GM12878 (cell line): ENCODE measurements around the gene TEFM. TPM values are rescaled to one million over a fixed set of nuclear protein-coding genes. Genes with fewer than 3 reads are reported as not detected.

Experiments used
- ATAC-seq: fragments of 200-7000 bp; cut with Tn5 transposase; 3 replicates; pipeline ENCODE4 v1.9.1; 2020; ENCODE audit warnings: mild to moderate bottlenecking, moderate library complexity
- Bru-seq: library from RNA; stranded (reverse); fragments of 400-500 nt; gene quantifications from one replicate; lab custom pipeline; 2021; lab: Mats Ljungman, UMichigan
- BruChase-seq, 2 experiments: library from RNA; stranded (reverse); fragments of 400-500 nt; gene quantifications; one replicate each; lab custom pipeline; 2021; lab: Mats Ljungman, UMichigan
- BruUV-seq: library from RNA; stranded (reverse); fragments of 400-500 nt; replicated peaks from 2 replicates; lab custom pipeline; 2021; lab: Mats Ljungman, UMichigan
- CTCF ChIA-PET: fragments of 300-600 bp; sonication (Branson Sonifier 250); formaldehyde crosslinking; extraction: SDS; loops from one replicate; lab custom pipeline; 2021; ENCODE audit warnings: inconsistent platforms; lab: Yijun Ruan, JAX
- POLR2A ChIA-PET: fragments of 350-600 bp; formaldehyde crosslinking; extraction: SDS; loops from one replicate; lab custom pipeline; 2021; ENCODE audit warnings: inconsistent platforms; lab: Charles Lee
- RAD21 ChIA-PET: fragments of 300-600 bp; sonication (Branson Sonifier 250); formaldehyde crosslinking; loops from one replicate; lab custom pipeline; 2023; ENCODE audit warnings: antibody characterized with exemption; ENCODE audit not compliant: unreplicated experiment; lab: Charles Lee
- SMC1A ChIA-PET: fragments of 300-600 bp; sonication (Branson Sonifier 250); formaldehyde crosslinking; loops from one replicate; lab custom pipeline; 2023; ENCODE audit not compliant: unreplicated experiment, uncharacterized antibody; lab: Charles Lee
- DNase-seq: peaks from one replicate; pipeline ENCODE4 v3.0.0-alpha.2; 2011; ENCODE audit warnings: low read depth, low spot score
- FAIRE-seq: peaks from 3 replicates; lab custom pipeline; 2011; peaks lifted over from hg19 to GRCh38; lab: Jason Lieb, UNC
- H2AFZ ChIP-seq: 2 replicates; pipeline ENCODE4 v1.6.0; 2011; ENCODE audit warnings: low read depth, low read length, control low read depth; ENCODE audit not compliant: control insufficient read depth
- H3K27ac ChIP-seq: 2 replicates; pipeline ENCODE4 v1.5.1; 2011; ENCODE audit warnings: control low read depth; ENCODE audit not compliant: control insufficient read depth, insufficient read depth
- H3K27me3 ChIP-seq, 2 experiments: replicated peaks in 1 of 2; 2 replicates each; pipeline versions ENCODE4 v1.6.0 to v1.6.1; 2011; ENCODE audit warnings: low read length in 1 of 2; ENCODE audit not compliant: control insufficient read depth in 2 of 2, insufficient read depth in 2 of 2
- H3K36me3 ChIP-seq, 2 experiments: 2 replicates each; pipeline ENCODE4 v1.5.1; 2011; ENCODE audit warnings: low read length in 1 of 2; ENCODE audit not compliant: control insufficient read depth in 2 of 2, insufficient read depth in 2 of 2
- H3K4me1 ChIP-seq: 2 replicates; pipeline ENCODE4 v1.6.1; 2011; ENCODE audit warnings: mild to moderate bottlenecking, low read length, moderate library complexity, mixed read lengths; ENCODE audit not compliant: control insufficient read depth, insufficient read depth
- H3K4me2 ChIP-seq: 2 replicates; pipeline ENCODE4 v1.6.0; 2011; ENCODE audit warnings: control low read depth; ENCODE audit not compliant: control insufficient read depth, insufficient read depth
- H3K4me3 ChIP-seq: fragments of 200-600 bp; sonication (generic); 2 replicates; pipeline ENCODE4 v1.5.1; 2016
- H3K79me2 ChIP-seq: 2 replicates; pipeline ENCODE4 v1.6.0; 2011; ENCODE audit warnings: low read length; ENCODE audit not compliant: control insufficient read depth, insufficient read depth
- H3K9ac ChIP-seq: 2 replicates; pipeline ENCODE4 v1.8.0; 2011; ENCODE audit warnings: low read length, control low read depth, mixed read lengths; ENCODE audit not compliant: control insufficient read depth, insufficient read depth
- H3K9me3 ChIP-seq: replicated peaks from 3 replicates; pipeline ENCODE4 v1.5.1; 2011; ENCODE audit warnings: mild to moderate bottlenecking, low read length; ENCODE audit not compliant: control insufficient read depth, insufficient read depth
- H4K20me1 ChIP-seq: 2 replicates; pipeline ENCODE4 v1.6.0; 2011; ENCODE audit not compliant: control insufficient read depth, insufficient read depth
- HCFC1 ChIP-seq: fragments of 150-350 bp; IDR thresholded peaks from 2 replicates; pipeline ENCODE4 v1.6.1; 2014; ENCODE audit warnings: low read length
- JUND ChIP-seq: IDR thresholded peaks from 2 replicates; pipeline ENCODE4 v1.6.1; 2012; ENCODE audit warnings: low read depth, mild to moderate bottlenecking, low read length, improper control_type of control experiment, moderate library complexity
- MEF2B ChIP-seq: fragments of 450-650 bp; IDR thresholded peaks from 2 replicates; pipeline ENCODE4 v1.6.1; 2018; ENCODE audit warnings: mild to moderate bottlenecking, moderate library complexity; ENCODE audit not compliant: partially characterized antibody, poor library complexity, severe bottlenecking
- POLR2A ChIP-seq: IDR thresholded peaks from 2 replicates; pipeline ENCODE4 v1.6.1; 2011; ENCODE audit warnings: low read depth, mild to moderate bottlenecking, low read length
- TCF12 ChIP-seq: IDR thresholded peaks from 2 replicates; pipeline ENCODE4 v1.6.1; 2011; ENCODE audit warnings: low read depth, mild to moderate bottlenecking, low read length
- ZNF384 ChIP-seq: IDR thresholded peaks from 2 replicates; pipeline ENCODE4 v1.6.1; 2012; ENCODE audit warnings: low read depth, mild to moderate bottlenecking, low read length, improper control_type of control experiment, borderline replicate concordance
- WGBS: methylation state at CpG from one replicate; pipeline ENCODE4 v1.1.6; 2016; ENCODE audit warnings: low lambda C conversion rate; ENCODE audit not compliant: insufficient replicate concordance, insufficient coverage; ENCODE audit errors: missing lambda C conversion rate; 5-methylcytosine and 5-hydroxymethylcytosine counted together
- in situ Hi-C: fragments of 300-500 bp; cut with MboI; formaldehyde crosslinking; loops from 9 replicates; pipeline ENCODE4 v1.14.3; 2018; ENCODE audit warnings: mixed read lengths
- intact Hi-C: fragments of 100-400 bp; cut with micrococcal nuclease; formaldehyde crosslinking; loops from one replicate; pipeline ENCODE4 v1.14.2; 2022; ENCODE audit not compliant: unreplicated experiment
- long read RNA-seq, 2 experiments: library from polyadenylated mRNA; unstranded; transcript quantifications; one replicate each; pipeline ENCODE4 v2.0.0, GENCODE V29; 2019 to 2020
- polyA minus RNA-seq, 3 experiments: library from RNA; depleted of rRNA, polyadenylated mRNA; stranded (reverse); fragments of >200 nt; gene quantifications; 2 replicates each; pipeline ENCODE4 v1.2.3, GENCODE V29; 2011
- polyA plus RNA-seq, 11 experiments: library from polyadenylated mRNA; depleted of rRNA in 4 of 11; unstranded in 6 of 11; stranded (reverse) in 5 of 11; fragments of >200 nt; fragmentation: Nextera tagmentation in 4 of 11; fragmentation: Illumina TruSeq in 1 of 11; extraction: Ambion mirVana in 4 of 11; extraction: Trizol in 1 of 11; gene quantifications; 1 replicate in 1 of 11; 2 replicates in 10 of 11; pipeline versions ENCODE4 v1.2.1 to v1.2.3, GENCODE V29; 2011 to 2016; ENCODE audit warnings: inconsistent platforms in 2 of 11, missing spikeins in 2 of 11, low read depth in 1 of 11
- total RNA-seq, 4 experiments: library from RNA; depleted of rRNA in 3 of 4; stranded (reverse); fragments of >200 nt in 3 of 4; fragmentation: Illumina TruSeq in 1 of 4; extraction: Trizol in 1 of 4; gene quantifications; 2 replicates each; pipeline versions ENCODE4 v1.2.1 to v1.2.3, GENCODE V29; 2013 to 2021
- TF ChIP-seq, protein P1 (sequence below): fragments of 450-650 bp; IDR thresholded peaks from 2 replicates; pipeline ENCODE4 v1.6.1; 2017; ENCODE audit warnings: mild to moderate bottlenecking, moderate library complexity
- TF ChIP-seq, protein P2 (sequence below): fragments of 450-650 bp; IDR thresholded peaks from 2 replicates; pipeline ENCODE4 v1.6.1; 2016; ENCODE audit warnings: mild to moderate bottlenecking, moderate library complexity, borderline replicate concordance

The TEFM gene
- 73.2 and 82.2 TPM in 2 replicates for total RNA-seq (2013; cell fraction: nucleolus; rRNA removed)
- total RNA-seq (2014; rRNA removed) (13.7 and 14.4 TPM in 2 replicates), total RNA-seq (2014; rRNA removed; fragmentation: Illumina TruSeq; extraction: Trizol) (21.1 and 21.7 TPM in 2 replicates), total RNA-seq (2021) (13.3 and 15.7 TPM in 2 replicates), polyA plus RNA-seq (2011; rRNA removed) (18.9 and 26.9 TPM in 2 replicates), polyA plus RNA-seq (2014; fragmentation: Illumina TruSeq; extraction: Trizol) (36.2 and 52.5 TPM in 2 replicates), polyA plus RNA-seq (2014; fragmentation: Nextera tagmentation; extraction: Ambion mirVana) (10 to 100 TPM; 36.3 to 57.1 TPM), polyA plus RNA-seq (2014; rRNA removed) (9.6 and 11.5 TPM in 2 replicates), polyA plus RNA-seq (2016; fragmentation: Nextera tagmentation; extraction: Ambion mirVana) (10 to 100 TPM; 40.7 to 41.1 TPM), polyA minus RNA-seq (2011; rRNA and poly(A)+ RNA removed) (9.0 and 9.6 TPM in 2 replicates), Bru-seq, nascent RNA (percentile 83 among the genes with signal in this experiment), BruChase-seq, experiment 1, labeled RNA remaining after a 6-hour chase (percentile 72 among the genes with signal in this experiment), BruChase-seq, experiment 2, labeled RNA remaining after a 2-hour chase (percentile 79 among the genes with signal in this experiment)
- 4.5 TPM for polyA plus RNA-seq (2011; ENCODE audit: low read depth)
- polyA plus RNA-seq (2011; cell fraction: cytosol; rRNA removed): 5.8 and 6.3 TPM in 2 replicates
- 7.1 and 7.9 TPM in 2 replicates for polyA plus RNA-seq (2011; cell fraction: nucleus; rRNA removed)
- polyA plus RNA-seq (2012): 9.6 TPM in 2 replicates
- polyA minus RNA-seq (2011; cell fraction: cytosol; rRNA and poly(A)+ RNA removed): 3.6 and 6.3 TPM in 2 replicates
- 6.9 and 10.3 TPM in 2 replicates for polyA minus RNA-seq (2011; cell fraction: nucleus; rRNA and poly(A)+ RNA removed)
- long read RNA-seq, experiment 1, transcript TEFM-205 (4 exons, 1,891 nt): major isoform, 6 of 12 reads
- long read RNA-seq, experiment 1, partial matches to known transcripts: 2 of 12 reads
- long read RNA-seq, experiment 1, other reads (novel, unspliced or antisense): 1 of 12 reads
- long read RNA-seq, experiment 2, transcript TEFM-204 (3 exons, 2,109 nt): minor isoform, 6 of 84 reads
- long read RNA-seq, experiment 2, transcript TEFM-205 (4 exons, 1,891 nt): major isoform, 58 of 84 reads
- long read RNA-seq, experiment 2, partial matches to known transcripts: 3 of 84 reads
- long read RNA-seq, experiment 2, other reads (novel, unspliced or antisense): 15 of 84 reads

GRCh38 chr17:30906101-30906911, at the start of gene TEFM:
Gene TEFM (minus strand): TSS chr17:30906238. CDS start chr17:30906198, 40 bp downstream.
- FAIRE-seq (peak; percentile 100), ATAC-seq (peak; percentile 96), DNase-seq (peak; percentile 80)
- intact Hi-C loops: loop anchor here (1.0 to 10.0 kb wide), 3 partner anchors 64 to 168 kb away; no protein-coding TSS in a partner anchor
- Histone ChIP-seq H3K9ac (peak within 1 kb of the TSS; percentile 86), H3K27me3 (no peaks in the 10 kb centered on the region), H3K27ac (peak within 1 kb of the TSS; percentile 72), H4K20me1 (no peaks in the 10 kb centered on the region), H2AFZ (peak within 1 kb of the TSS; percentile 74), H3K36me3 (no peaks in the 10 kb centered on the region), H3K4me3 (peak within 1 kb of the TSS; percentile 95), H3K4me1 (peaks cover 10% of the 10 kb centered on the region), H3K79me2 (peaks cover 20% of the 10 kb centered on the region), H3K4me2 (peak within 1 kb of the TSS; percentile 67), H3K9me3 (no peaks in the 10 kb centered on the region)
- RAD21 ChIA-PET: interaction anchor here (1.1 to 1.6 kb wide), 2 partner anchors 62 to 65 kb away, joined by 3 to 7 read pairs; partner anchors contain the start of gene RNF135
- WGBS: 1% methylated on average over 47 of the region's 47 CpGs
- SMC1A ChIA-PET: interaction anchor here (0.7 to 1.7 kb wide), 4 partner anchors 11 to 69 kb away, joined by 3 to 6 read pairs (median 3); no protein-coding TSS in a partner anchor
- in situ Hi-C loops: no loop called here
- TSS peak; percentile 92 for BruUV-seq
- POLR2A ChIA-PET: interaction anchor here (0.6 to 1.0 kb wide), 2 partner anchors 11 to 64 kb away, joined by 4 read pairs; no protein-coding TSS in a partner anchor
- CTCF ChIA-PET: interaction anchor here (0.9 kb wide), 1 partner anchor 314 kb away, joined by 3 read pairs; no protein-coding TSS in a partner anchor
- TF ChIP-seq, protein P1, sequence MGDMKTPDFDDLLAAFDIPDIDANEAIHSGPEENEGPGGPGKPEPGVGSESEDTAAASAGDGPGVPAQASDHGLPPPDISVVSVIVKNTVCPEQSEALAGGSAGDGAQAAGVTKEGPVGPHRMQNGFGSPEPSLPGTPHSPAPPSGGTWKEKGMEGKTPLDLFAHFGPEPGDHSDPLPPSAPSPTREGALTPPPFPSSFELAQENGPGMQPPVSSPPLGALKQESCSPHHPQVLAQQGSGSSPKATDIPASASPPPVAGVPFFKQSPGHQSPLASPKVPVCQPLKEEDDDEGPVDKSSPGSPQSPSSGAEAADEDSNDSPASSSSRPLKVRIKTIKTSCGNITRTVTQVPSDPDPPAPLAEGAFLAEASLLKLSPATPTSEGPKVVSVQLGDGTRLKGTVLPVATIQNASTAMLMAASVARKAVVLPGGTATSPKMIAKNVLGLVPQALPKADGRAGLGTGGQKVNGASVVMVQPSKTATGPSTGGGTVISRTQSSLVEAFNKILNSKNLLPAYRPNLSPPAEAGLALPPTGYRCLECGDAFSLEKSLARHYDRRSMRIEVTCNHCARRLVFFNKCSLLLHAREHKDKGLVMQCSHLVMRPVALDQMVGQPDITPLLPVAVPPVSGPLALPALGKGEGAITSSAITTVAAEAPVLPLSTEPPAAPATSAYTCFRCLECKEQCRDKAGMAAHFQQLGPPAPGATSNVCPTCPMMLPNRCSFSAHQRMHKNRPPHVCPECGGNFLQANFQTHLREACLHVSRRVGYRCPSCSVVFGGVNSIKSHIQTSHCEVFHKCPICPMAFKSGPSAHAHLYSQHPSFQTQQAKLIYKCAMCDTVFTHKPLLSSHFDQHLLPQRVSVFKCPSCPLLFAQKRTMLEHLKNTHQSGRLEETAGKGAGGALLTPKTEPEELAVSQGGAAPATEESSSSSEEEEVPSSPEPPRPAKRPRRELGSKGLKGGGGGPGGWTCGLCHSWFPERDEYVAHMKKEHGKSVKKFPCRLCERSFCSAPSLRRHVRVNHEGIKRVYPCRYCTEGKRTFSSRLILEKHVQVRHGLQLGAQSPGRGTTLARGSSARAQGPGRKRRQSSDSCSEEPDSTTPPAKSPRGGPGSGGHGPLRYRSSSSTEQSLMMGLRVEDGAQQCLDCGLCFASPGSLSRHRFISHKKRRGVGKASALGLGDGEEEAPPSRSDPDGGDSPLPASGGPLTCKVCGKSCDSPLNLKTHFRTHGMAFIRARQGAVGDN: peak; percentile 75
- TF ChIP-seq POLR2A (peak; percentile 96), JUND (0 out of 2 replicates have a peak, but pooled peaks have one; percentile 16), ZNF384 (no peak; the same call in 1 of the 2 replicates), TCF12 (peak; percentile 72), HCFC1 (peak; percentile 83), MEF2B (no peak)
- TF ChIP-seq, protein P2, sequence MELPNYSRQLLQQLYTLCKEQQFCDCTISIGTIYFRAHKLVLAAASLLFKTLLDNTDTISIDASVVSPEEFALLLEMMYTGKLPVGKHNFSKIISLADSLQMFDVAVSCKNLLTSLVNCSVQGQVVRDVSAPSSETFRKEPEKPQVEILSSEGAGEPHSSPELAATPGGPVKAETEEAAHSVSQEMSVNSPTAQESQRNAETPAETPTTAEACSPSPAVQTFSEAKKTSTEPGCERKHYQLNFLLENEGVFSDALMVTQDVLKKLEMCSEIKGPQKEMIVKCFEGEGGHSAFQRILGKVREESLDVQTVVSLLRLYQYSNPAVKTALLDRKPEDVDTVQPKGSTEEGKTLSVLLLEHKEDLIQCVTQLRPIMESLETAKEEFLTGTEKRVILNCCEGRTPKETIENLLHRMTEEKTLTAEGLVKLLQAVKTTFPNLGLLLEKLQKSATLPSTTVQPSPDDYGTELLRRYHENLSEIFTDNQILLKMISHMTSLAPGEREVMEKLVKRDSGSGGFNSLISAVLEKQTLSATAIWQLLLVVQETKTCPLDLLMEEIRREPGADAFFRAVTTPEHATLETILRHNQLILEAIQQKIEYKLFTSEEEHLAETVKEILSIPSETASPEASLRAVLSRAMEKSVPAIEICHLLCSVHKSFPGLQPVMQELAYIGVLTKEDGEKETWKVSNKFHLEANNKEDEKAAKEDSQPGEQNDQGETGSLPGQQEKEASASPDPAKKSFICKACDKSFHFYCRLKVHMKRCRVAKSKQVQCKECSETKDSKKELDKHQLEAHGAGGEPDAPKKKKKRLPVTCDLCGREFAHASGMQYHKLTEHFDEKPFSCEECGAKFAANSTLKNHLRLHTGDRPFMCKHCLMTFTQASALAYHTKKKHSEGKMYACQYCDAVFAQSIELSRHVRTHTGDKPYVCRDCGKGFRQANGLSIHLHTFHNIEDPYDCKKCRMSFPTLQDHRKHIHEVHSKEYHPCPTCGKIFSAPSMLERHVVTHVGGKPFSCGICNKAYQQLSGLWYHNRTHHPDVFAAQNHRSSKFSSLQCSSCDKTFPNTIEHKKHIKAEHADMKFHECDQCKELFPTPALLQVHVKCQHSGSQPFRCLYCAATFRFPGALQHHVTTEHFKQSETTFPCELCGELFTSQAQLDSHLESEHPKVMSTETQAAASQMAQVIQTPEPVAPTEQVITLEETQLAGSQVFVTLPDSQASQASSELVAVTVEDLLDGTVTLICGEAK: peak; percentile 99
